Measurements from ENCODE around the gene TBC1D14. TPM values are rescaled to one million over a fixed set of nuclear protein-coding genes. Genes with fewer than 3 reads are reported as not detected.
"Not testable (repeated sequence)": the region's sequence is repeated elsewhere in the genome, so short reads cannot be mapped to it uniquely, and the experiment has no call there.

TBC1D14 gene
- total RNA-seq, 1 donor = 42.3 TPM

- DNase-seq (ENCODE audit: low read depth) = no peak
- no peak for TF ChIP-seq CTCF (IDR thresholded peaks at IDR 0.05; ENCODE audit: insufficient read depth, low read depth, low read length)
Observed at GRCh38 chr4:6968496-6968895, 58.9 kb downstream of the TBC1D14 start.

DNA sequence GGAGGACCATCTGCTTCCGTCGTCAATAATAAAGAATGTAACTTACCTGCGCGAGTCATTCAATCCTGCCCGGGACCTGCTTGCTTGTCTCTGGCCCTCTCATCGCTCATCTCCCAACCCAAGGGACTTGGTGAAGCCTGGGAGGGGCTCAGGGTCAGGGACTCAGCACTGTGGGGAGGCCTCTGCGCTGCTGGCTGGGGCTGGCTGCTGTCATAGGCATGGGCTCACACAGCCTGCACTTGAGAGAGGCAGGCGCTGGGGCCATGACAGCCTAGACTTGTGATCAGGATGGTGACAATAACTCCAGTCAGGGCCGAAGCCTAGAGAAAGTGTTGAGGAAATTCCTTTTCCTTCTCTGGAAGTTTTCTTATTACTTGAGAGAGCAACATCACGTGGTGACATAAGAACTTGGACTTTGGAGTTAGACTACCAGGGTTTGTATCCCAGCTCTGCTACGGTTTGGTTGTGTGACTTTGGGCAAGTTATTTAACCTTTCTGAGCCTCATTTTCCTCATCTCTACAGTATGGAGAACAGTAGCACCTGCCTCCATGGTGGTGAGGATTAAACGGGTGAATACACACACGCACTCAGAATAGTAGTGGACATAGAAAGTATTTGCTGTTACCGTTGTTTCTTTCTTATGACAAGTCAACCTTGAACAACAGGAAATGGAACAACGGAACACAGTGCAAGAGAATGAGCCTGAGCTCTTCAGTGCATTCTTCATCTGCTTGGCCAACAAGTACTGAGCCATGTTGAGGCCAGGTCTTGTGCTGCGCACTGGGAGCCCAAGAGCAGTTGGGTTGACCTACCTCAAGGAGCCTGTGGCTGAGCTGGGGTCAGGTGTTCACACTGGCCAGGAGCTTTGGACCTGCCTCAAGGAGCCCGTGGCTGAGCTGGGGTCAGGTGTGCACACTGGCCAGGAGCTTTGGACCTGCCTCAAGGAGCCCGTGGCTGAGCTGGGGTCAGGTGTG, 60.5 kb downstream of the TBC1D14 start:
- no peak overlapping the region for H3K4me3 ChIP-seq (ENCODE audit: low read depth, low read length)
- DNase-seq (ENCODE audit: low read depth) = no peak
- no peak for TF ChIP-seq CTCF (IDR thresholded peaks at IDR 0.05; ENCODE audit: insufficient read depth, low read depth, low read length)

More at GRCh38 chr4:6968496-6968895, 58.9 kb downstream of the TBC1D14 start:
- no peak overlapping the region for H3K4me3 ChIP-seq (ENCODE audit: low read depth, low read length)

GRCh38 chr4:6971536-6972374, 62.1 kb downstream of the TBC1D14 start:
- no peak for TF ChIP-seq CTCF (IDR thresholded peaks at IDR 0.05; ENCODE audit: insufficient read depth, low read depth, low read length)
- DNase-seq (ENCODE audit: low read depth) = no peak
- H3K4me3 ChIP-seq (ENCODE audit: low read depth, low read length) = no peak overlapping the region

GRCh38 chr4:6972375-6972650, 62.7 kb downstream of the TBC1D14 start:
- no peak overlapping the region for H3K4me3 ChIP-seq (ENCODE audit: low read depth, low read length)
- TF ChIP-seq CTCF (IDR thresholded peaks at IDR 0.05; ENCODE audit: insufficient read depth, low read depth, low read length) = no peak
- no peak for DNase-seq (ENCODE audit: low read depth)

DNA sequence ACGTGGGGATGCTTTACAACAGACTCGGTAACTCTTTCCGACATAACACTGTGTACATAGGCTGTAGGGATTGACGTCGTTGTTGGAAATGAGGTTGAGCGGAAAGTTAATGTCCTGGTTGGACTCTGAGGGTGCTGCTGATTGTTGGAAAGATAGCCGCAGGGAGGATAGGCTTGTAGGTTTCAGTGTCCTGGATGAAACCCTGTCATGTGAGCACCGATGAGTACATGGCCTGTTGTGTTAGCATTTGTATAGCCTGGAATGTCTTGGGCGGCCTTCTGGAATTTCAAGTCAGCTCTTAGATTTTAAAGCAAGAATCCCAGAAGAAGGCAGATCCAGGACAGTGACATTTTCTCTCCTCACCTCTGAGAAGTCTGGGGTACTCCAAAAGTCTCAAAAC, 63.3 kb downstream of the TBC1D14 start:
- TF ChIP-seq CTCF (IDR thresholded peaks at IDR 0.05; ENCODE audit: insufficient read depth, low read depth, low read length) = no peak
- no peak overlapping the region for H3K4me3 ChIP-seq (ENCODE audit: low read depth, low read length)
- peak; percentile 32 for DNase-seq (ENCODE audit: low read depth)

- peak; percentile 90 for DNase-seq (ENCODE audit: low read depth)
- peak; percentile 99 for TF ChIP-seq CTCF (IDR thresholded peaks at IDR 0.05; ENCODE audit: insufficient read depth, low read depth, low read length)
- no peak overlapping the region for H3K4me3 ChIP-seq (ENCODE audit: low read depth, low read length)
Observed at GRCh38 chr4:6974138-6974848, 64.7 kb downstream of the TBC1D14 start.

- not testable (repeated sequence) for H3K4me3 ChIP-seq (ENCODE audit: low read depth, low read length); DNase-seq (ENCODE audit: low read depth)
Observed at GRCh38 chr4:6977846-6978245, 68.2 kb downstream of the TBC1D14 start.

Measured in fibroblast of villous mesenchyme (primary cell).